BLaER1 treated with 17β-estradiol and CSF1 and Interleukin-3, amounts not matched to agents 10 nM and 100 nM (cell line): ENCODE results near the gene COX6B2.
A peak's percentile ranks its signal among the peaks of the same experiment; 100 is the strongest.

ENCODE experiments used
- H3K27ac ChIP-seq, 11 experiments: shearing (Covaris generic); formaldehyde crosslinking; 2 replicates each; pipeline ENCODE4 v1.8.1; 2022
- H3K27me3 ChIP-seq, 11 experiments: shearing (Covaris generic); formaldehyde crosslinking; 2 replicates each; pipeline ENCODE4 v1.8.1; 2022
- H3K36me3 ChIP-seq, 11 experiments: shearing (Covaris generic); formaldehyde crosslinking; 2 replicates each; pipeline ENCODE4 v1.8.1; 2022
- H3K4me1 ChIP-seq, 10 experiments: shearing (Covaris generic); formaldehyde crosslinking; 2 replicates each; pipeline ENCODE4 v1.8.1; 2022
- H3K4me2 ChIP-seq, 11 experiments: shearing (Covaris generic); formaldehyde crosslinking; 2 replicates each; pipeline ENCODE4 v1.8.1; 2022
- H3K4me3 ChIP-seq, 10 experiments: shearing (Covaris generic); formaldehyde crosslinking; 2 replicates each; pipeline ENCODE4 v1.8.1; 2022
- H3K9ac ChIP-seq, 11 experiments: shearing (Covaris generic); formaldehyde crosslinking; 2 replicates each; pipeline ENCODE4 v1.8.1; 2022
- H3K9me3 ChIP-seq, 11 experiments: shearing (Covaris generic); formaldehyde crosslinking; replicated peaks in 1 of 11; 2 replicates each; pipeline ENCODE4 v1.8.1; 2022
- H4K20me1 ChIP-seq, 11 experiments: shearing (Covaris generic); formaldehyde crosslinking; 2 replicates each; pipeline ENCODE4 v1.8.1; 2022
- Cebpa-rat ChIP-seq, 11 experiments: shearing (Covaris generic); IDR thresholded peaks; 2 replicates each; pipeline ENCODE4 v1.8.1; 2022

The COX6B2 gene

GRCh38 chr19:55306712-55307111 is 47.8 kb downstream of the COX6B2 start:
- Histone ChIP-seq H3K9me3 (peaks cover 0 to 9% (median 0%) of the 10 kb centered on the region in 11 experiments; a peak in 2 of 22 replicates), H3K4me2 (peak overlapping the region in 4 of 11 experiments; percentile 33 to 37 (median 36); a peak in 2 of 22 replicates), H3K36me3 (peaks cover 17 to 72% (median 50%) of the 10 kb centered on the region in 11 experiments), H3K4me1 (peaks cover 25 to 52% (median 37%) of the 10 kb centered on the region in 10 experiments), H3K27ac (no peak overlapping the region), H3K9ac (peak overlapping the region in 1 of 11 experiments; percentile 32; a peak in 2 of 22 replicates), H3K4me3 (no peak overlapping the region), H4K20me1 (peaks cover 0 to 5% (median 0%) of the 10 kb centered on the region in 11 experiments; a peak in 2 of 22 replicates), H3K27me3 (no peaks in the 10 kb centered on the region)
- no peak for TF ChIP-seq Cebpa-rat (IDR thresholded peaks at IDR 0.05)

GRCh38 chr19:55305983-55306562 is 48.4 kb downstream of the COX6B2 start:
- peaks cover 25 to 58% (median 43%) of the 10 kb centered on the region in 10 experiments for H3K4me1 ChIP-seq
- peaks cover 0 to 9% (median 0%) of the 10 kb centered on the region in 11 experiments; a peak in 2 of 22 replicates for H3K9me3 ChIP-seq
- peaks cover 0 to 5% (median 0%) of the 10 kb centered on the region in 11 experiments; a peak in 2 of 22 replicates for H4K20me1 ChIP-seq
- H3K36me3 ChIP-seq = peaks cover 17 to 72% (median 48%) of the 10 kb centered on the region in 11 experiments
- H3K9ac ChIP-seq = peak overlapping the region in 2 of 11 experiments; percentile 21 to 32; a peak in 2 of 22 replicates
- peak overlapping the region in 1 of 11 experiments; percentile 45; a peak in 3 of 22 replicates for H3K27ac ChIP-seq
- no peak for TF ChIP-seq Cebpa-rat (IDR thresholded peaks at IDR 0.05)
- H3K4me3 ChIP-seq = no peak overlapping the region
- H3K27me3 ChIP-seq = no peaks in the 10 kb centered on the region
- peak overlapping the region in 5 of 11 experiments; percentile 33 to 54 (median 36); a peak in 8 of 22 replicates for H3K4me2 ChIP-seq

GRCh38 chr19:55305491-55305890 is 49.0 kb downstream of the COX6B2 start:
- Histone ChIP-seq H3K27me3 (no peaks in the 10 kb centered on the region), H3K27ac (peak overlapping the region in 1 of 11 experiments; percentile 45; a peak in 3 of 22 replicates), H3K36me3 (peaks cover 17 to 72% (median 48%) of the 10 kb centered on the region in 11 experiments), H3K4me1 (peaks cover 25 to 59% (median 40%) of the 10 kb centered on the region in 10 experiments), H4K20me1 (peaks cover 0 to 5% (median 0%) of the 10 kb centered on the region in 11 experiments; a peak in 2 of 22 replicates), H3K9me3 (peaks cover 0 to 9% (median 0%) of the 10 kb centered on the region in 11 experiments; a peak in 2 of 22 replicates), H3K4me3 (no peak overlapping the region), H3K4me2 (peak overlapping the region in 5 of 11 experiments; percentile 33 to 54 (median 36); a peak in 8 of 22 replicates), H3K9ac (no peak overlapping the region)
- TF ChIP-seq Cebpa-rat (IDR thresholded peaks at IDR 0.05) = no peak

- Histone ChIP-seq H3K9me3 (peaks cover 0 to 9% (median 0%) of the 10 kb centered on the region in 11 experiments; a peak in 2 of 22 replicates), H3K36me3 (peaks cover 17 to 69% (median 48%) of the 10 kb centered on the region in 11 experiments)
Measured at GRCh38 chr19:55304980-55305379, 49.5 kb downstream of the COX6B2 start.

GRCh38 chr19:55304279-55304978 is 50.1 kb downstream of the COX6B2 start:
- Histone ChIP-seq H3K4me1 (peaks cover 18 to 53% (median 31%) of the 10 kb centered on the region in 10 experiments), H3K9ac (0 out of 22 replicates have a peak overlapping the region, but pooled peaks of 1 of the 11 experiments have one; percentile 39), H3K36me3 (peaks cover 14 to 64% (median 47%) of the 10 kb centered on the region in 11 experiments), H3K4me3 (no peak overlapping the region), H3K27ac (no peak overlapping the region), H3K9me3 (peaks cover 0 to 6% (median 0%) of the 10 kb centered on the region in 11 experiments; a peak in 2 of 22 replicates), H3K4me2 (peak overlapping the region in 2 of 11 experiments; percentile 0 to 86; a peak in 2 of 22 replicates), H3K27me3 (no peaks in the 10 kb centered on the region), H4K20me1 (no peaks in the 10 kb centered on the region; a peak in 1 of 22 replicates)
- TF ChIP-seq Cebpa-rat (IDR thresholded peaks at IDR 0.05) = no peak

More at GRCh38 chr19:55304980-55305379, 49.5 kb downstream of the COX6B2 start:
- Histone ChIP-seq H3K4me2 (no peak overlapping the region; a peak in 2 of 22 replicates), H4K20me1 (peaks cover 0 to under 1% (median 0%) of the 10 kb centered on the region in 11 experiments; a peak in 1 of 22 replicates), H3K4me1 (peaks cover 24 to 54% (median 35%) of the 10 kb centered on the region in 10 experiments), H3K9ac (no peak overlapping the region), H3K4me3 (no peak overlapping the region), H3K27ac (no peak overlapping the region), H3K27me3 (no peaks in the 10 kb centered on the region)
- TF ChIP-seq Cebpa-rat (IDR thresholded peaks at IDR 0.05) = no peak

GRCh38 chr19:55303477-55303876 is 51.0 kb downstream of the COX6B2 start:
- Histone ChIP-seq H3K4me1 (peaks cover 15 to 53% (median 29%) of the 10 kb centered on the region in 10 experiments; a peak in 19 of 20 replicates), H3K36me3 (peaks cover 7 to 57% (median 40%) of the 10 kb centered on the region in 11 experiments), H3K9ac (peak overlapping the region in 6 of 11 experiments; percentile 24 to 75 (median 38); a peak in 4 of 22 replicates), H4K20me1 (no peaks in the 10 kb centered on the region), H3K9me3 (no peaks in the 10 kb centered on the region), H3K27me3 (no peaks in the 10 kb centered on the region), H3K4me2 (peak overlapping the region in 3 of 11 experiments; percentile 24 to 97 (median 86); a peak in 3 of 22 replicates), H3K4me3 (no peak overlapping the region), H3K27ac (0 out of 22 replicates have a peak overlapping the region, but pooled peaks of 1 of the 11 experiments have one; percentile 22)
- TF ChIP-seq Cebpa-rat (IDR thresholded peaks at IDR 0.05) = no peak

- Histone ChIP-seq H3K4me2 (peak overlapping the region; percentile 74 to 97 (median 86)), H3K27ac (peak overlapping the region; percentile 53 to 77 (median 61); a peak in 20 of 22 replicates), H3K4me1 (peaks cover 15 to 53% (median 29%) of the 10 kb centered on the region in 10 experiments; a peak in 19 of 20 replicates), H4K20me1 (no peaks in the 10 kb centered on the region), H3K9ac (peak overlapping the region; percentile 59 to 80 (median 75)), H3K36me3 (peaks cover 7 to 49% (median 42%) of the 10 kb centered on the region in 11 experiments), H3K27me3 (no peaks in the 10 kb centered on the region), H3K4me3 (peak overlapping the region; percentile 46 to 71 (median 58)), H3K9me3 (no peaks in the 10 kb centered on the region)
- no peak for TF ChIP-seq Cebpa-rat (IDR thresholded peaks at IDR 0.05)
Measured at GRCh38 chr19:55302318-55302703, 52.2 kb downstream of the COX6B2 start.
